ENCODE measurements around the gene TTC21B.

The TTC21B gene

DNA sequence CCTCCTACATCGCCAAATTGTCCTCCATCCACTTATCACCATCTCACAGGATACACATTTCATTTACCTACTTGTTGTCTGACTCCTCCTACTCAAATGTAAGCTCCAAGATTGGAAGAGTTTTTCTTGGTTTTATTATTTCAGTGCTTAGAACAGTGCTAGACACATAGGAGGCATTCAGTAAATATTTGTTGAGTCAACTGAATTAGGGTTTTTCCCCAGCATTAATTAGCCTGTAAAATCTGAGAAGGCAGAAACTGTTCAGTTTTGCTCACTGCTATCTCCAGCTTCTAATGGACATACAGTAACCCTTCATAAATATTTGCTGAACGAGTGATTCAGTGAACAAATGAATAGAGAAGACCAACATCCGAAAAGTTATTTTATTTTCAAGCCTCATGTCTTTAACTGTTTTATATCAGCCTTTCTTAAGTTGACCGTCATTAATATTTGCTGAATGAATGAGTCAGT is 800 bp downstream of the TTC21B start:
- no peak for FAIRE-seq
- TF ChIP-seq CTCF (IDR thresholded peaks at IDR 0.05; ENCODE audit: insufficient read depth, missing control alignments): no peak
- DNase-seq (ENCODE audit: insufficient read length, low spot score): no peak

- FAIRE-seq (no peak), DNase-seq (ENCODE audit: insufficient read length, low spot score) (no peak)
- TF ChIP-seq CTCF (IDR thresholded peaks at IDR 0.05; ENCODE audit: insufficient read depth, missing control alignments): no peak
These were observed 1.5 kb downstream of the TTC21B start for GRCh38 chr2:165952085-165952484.

DNA sequence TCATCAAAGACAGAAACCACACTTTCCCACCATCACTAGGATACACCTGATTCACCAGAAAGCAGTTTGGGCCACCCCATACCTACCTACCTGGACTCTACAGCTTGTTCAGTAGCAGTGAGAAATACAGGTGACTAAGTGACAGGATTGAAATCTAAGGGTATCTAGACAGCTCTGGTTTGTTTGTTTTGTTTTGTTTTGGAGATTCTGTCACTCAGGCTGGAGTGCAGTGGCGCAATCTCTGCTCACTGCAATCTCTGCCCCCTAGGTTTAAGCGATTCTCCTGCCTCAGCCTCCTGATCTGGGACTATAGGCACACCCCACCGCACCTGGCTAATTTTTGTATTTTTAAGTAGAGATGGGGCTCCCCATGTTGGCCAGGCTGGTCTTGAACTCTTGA is 3.1 kb downstream of the TTC21B start:
- FAIRE-seq (no peak), DNase-seq (ENCODE audit: insufficient read length, low spot score) (no peak)
- no peak for TF ChIP-seq CTCF (IDR thresholded peaks at IDR 0.05; ENCODE audit: insufficient read depth, missing control alignments)

GRCh38 chr2:165941827-165942226 is 11.7 kb downstream of the TTC21B start:
- DNase-seq (ENCODE audit: insufficient read length, low spot score): no peak
- FAIRE-seq: no peak
- no peak for TF ChIP-seq CTCF (IDR thresholded peaks at IDR 0.05; ENCODE audit: insufficient read depth, missing control alignments)

- TF ChIP-seq CTCF (IDR thresholded peaks at IDR 0.05; ENCODE audit: insufficient read depth, missing control alignments): no peak
- DNase-seq (ENCODE audit: insufficient read length, low spot score): no peak
- FAIRE-seq: no peak
These were observed 15.3 kb downstream of the TTC21B start for GRCh38 chr2:165938237-165938636.

DNA sequence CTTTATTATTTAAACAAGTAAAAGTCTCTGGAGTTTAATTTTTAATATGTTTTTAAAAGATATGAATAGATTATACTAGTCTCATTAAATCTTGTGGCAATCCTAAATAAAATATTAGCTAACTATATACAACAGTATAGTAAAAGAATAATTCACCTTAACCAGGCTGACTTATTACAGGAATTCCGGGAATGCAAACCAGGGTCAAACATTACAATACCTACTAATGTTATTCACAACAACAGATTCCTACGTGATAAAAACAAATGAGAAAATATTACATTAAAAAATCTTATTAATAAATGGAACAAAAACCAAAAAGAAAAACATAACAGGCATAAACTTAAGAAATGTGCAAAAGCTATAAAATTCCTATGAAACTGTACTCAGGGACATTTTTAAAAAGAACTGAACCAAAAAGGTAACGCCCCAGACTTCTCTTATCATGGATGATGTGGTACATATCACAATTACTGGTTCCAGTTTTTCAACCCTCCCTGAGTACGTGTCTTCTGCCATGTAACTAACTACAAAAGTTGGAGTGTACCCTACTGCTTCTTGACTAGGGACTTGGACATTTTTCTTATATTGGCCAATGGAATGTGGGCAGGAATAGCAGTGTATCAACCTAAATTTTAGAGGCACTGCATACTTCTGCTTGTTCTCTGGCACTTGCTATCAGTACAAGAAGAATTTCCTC is 20.2 kb downstream of the TTC21B start:
- TF ChIP-seq CTCF (IDR thresholded peaks at IDR 0.05; ENCODE audit: insufficient read depth, missing control alignments): no peak
- DNase-seq (ENCODE audit: insufficient read length, low spot score) (no peak), FAIRE-seq (no peak)

GRCh38 chr2:165927774-165928173 is 25.8 kb downstream of the TTC21B start:
- no peak for TF ChIP-seq CTCF (IDR thresholded peaks at IDR 0.05; ENCODE audit: insufficient read depth, missing control alignments)
- FAIRE-seq (no peak), DNase-seq (ENCODE audit: insufficient read length, low spot score) (no peak)
